MM.1S (cell line): Measurements from ENCODE around the gene PPP2R5E.

Experiments used
- EZH2phosphoT487 ChIP-seq: fragments of 300-600 bp; sonication (generic); IDR thresholded peaks from 2 replicates; pipeline ENCODE4 v1.6.1; 2018; ENCODE audit warnings: antibody characterized with exemption, low read length
- TF ChIP-seq, protein P1 (sequence below): fragments of 300-600 bp; sonication (generic); IDR thresholded peaks from 2 replicates; pipeline ENCODE4 v1.5.1; 2016; ENCODE audit warnings: antibody characterized with exemption, low read length, mixed read lengths

DNA sequence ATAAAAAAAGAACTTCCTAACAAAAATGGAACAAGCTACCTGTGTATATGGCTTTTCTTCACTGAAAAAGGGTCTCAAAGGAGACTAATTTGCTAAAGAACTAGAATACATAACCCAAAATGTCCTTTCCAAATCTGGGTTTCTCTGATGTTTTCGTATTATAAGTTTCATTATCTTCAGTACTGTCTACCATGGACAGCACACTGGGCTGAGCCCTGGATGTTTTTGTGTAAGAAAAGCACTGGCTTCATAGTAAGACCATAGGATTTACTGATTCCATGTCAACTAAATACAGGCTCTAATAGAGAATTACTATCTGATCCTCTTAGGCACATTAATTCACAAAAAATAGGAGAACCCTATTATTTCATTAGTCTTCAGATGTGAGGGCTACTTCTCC lies 130.2 kb downstream of the PPP2R5E start:
- TF ChIP-seq EZH2phosphoT487 = no peak
- TF ChIP-seq, protein P1, sequence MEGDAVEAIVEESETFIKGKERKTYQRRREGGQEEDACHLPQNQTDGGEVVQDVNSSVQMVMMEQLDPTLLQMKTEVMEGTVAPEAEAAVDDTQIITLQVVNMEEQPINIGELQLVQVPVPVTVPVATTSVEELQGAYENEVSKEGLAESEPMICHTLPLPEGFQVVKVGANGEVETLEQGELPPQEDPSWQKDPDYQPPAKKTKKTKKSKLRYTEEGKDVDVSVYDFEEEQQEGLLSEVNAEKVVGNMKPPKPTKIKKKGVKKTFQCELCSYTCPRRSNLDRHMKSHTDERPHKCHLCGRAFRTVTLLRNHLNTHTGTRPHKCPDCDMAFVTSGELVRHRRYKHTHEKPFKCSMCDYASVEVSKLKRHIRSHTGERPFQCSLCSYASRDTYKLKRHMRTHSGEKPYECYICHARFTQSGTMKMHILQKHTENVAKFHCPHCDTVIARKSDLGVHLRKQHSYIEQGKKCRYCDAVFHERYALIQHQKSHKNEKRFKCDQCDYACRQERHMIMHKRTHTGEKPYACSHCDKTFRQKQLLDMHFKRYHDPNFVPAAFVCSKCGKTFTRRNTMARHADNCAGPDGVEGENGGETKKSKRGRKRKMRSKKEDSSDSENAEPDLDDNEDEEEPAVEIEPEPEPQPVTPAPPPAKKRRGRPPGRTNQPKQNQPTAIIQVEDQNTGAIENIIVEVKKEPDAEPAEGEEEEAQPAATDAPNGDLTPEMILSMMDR = no peak
